Fibroblast of pulmonary artery (primary cell): ENCODE measurements around the gene CBLN3.
A peak's percentile ranks its signal among the peaks of the same experiment; 100 is the strongest.

ENCODE experiments used
- DNase-seq: peaks from one replicate; pipeline ENCODE4 v3.0.0-alpha.2; 2010; ENCODE audit warnings: low read depth
- H3K4me3 ChIP-seq: replicated peaks from 2 replicates; pipeline ENCODE4 v1.5.1; 2011; ENCODE audit warnings: low read depth, mild to moderate bottlenecking, control low read depth, low read length, moderate library complexity
- TF ChIP-seq, protein P1 (sequence below): IDR thresholded peaks from 2 replicates; pipeline ENCODE4 v1.5.1; 2011; ENCODE audit warnings: mild to moderate bottlenecking, control low read depth, low read length, inconsistent platforms; ENCODE audit errors: missing control alignments

The CBLN3 gene

DNA sequence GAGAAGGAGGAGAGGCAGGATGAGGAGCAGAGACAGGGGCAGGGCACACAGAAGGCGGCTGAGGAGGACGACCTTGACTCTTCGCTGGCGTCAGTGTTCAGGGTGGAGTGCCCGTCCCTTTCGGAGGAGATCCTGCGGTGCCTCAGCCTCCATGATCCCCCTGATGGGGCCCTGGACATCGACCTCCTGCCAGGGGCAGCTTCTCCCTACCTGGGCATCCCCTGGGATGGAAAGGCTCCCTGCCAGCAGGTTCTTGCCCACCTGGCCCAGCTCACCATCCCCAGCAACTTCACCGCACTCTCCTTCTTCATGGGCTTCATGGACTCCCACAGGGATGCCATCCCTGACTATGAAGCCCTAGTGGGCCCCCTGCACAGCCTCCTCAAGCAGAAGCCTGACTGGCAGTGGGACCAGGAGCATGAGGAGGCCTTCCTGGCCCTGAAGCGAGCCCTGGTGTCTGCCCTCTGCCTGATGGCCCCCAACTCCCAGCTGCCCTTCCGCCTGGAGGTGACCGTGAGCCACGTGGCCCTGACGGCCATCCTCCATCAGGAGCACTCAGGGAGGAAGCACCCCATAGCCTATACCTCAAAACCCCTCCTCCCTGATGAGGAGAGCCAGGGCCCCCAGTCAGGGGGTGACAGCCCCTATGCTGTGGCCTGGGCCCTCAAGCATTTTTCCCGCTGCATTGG is 14.6 kb downstream of the CBLN3 start:
- no peak overlapping the region for H3K4me3 ChIP-seq
- no peak for DNase-seq
- TF ChIP-seq, protein P1, sequence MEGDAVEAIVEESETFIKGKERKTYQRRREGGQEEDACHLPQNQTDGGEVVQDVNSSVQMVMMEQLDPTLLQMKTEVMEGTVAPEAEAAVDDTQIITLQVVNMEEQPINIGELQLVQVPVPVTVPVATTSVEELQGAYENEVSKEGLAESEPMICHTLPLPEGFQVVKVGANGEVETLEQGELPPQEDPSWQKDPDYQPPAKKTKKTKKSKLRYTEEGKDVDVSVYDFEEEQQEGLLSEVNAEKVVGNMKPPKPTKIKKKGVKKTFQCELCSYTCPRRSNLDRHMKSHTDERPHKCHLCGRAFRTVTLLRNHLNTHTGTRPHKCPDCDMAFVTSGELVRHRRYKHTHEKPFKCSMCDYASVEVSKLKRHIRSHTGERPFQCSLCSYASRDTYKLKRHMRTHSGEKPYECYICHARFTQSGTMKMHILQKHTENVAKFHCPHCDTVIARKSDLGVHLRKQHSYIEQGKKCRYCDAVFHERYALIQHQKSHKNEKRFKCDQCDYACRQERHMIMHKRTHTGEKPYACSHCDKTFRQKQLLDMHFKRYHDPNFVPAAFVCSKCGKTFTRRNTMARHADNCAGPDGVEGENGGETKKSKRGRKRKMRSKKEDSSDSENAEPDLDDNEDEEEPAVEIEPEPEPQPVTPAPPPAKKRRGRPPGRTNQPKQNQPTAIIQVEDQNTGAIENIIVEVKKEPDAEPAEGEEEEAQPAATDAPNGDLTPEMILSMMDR, result no peak

DNA sequence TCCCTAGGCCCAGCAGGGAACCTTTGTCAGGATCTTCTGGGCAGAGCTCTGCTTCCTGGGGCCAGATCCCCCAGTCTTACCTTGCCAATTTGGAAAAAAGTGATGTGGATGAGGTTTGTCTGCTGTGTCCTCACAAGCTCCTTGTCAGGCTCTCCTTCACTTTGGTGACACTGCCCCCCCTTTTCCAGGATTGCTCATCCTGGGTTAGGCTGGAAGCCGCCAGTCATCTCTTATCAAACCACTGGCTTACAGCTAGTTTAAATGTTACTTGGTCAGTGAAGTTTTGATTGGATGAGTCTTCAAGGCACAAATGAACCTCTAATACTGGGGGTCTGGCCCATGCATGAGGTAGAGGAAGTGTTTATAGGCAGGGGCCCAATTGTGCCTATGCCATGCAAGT is 15.4 kb downstream of the CBLN3 start:
- DNase-seq, result no peak
- H3K4me3 ChIP-seq, result no peak overlapping the region
- TF ChIP-seq, protein P1, result no peak

DNA sequence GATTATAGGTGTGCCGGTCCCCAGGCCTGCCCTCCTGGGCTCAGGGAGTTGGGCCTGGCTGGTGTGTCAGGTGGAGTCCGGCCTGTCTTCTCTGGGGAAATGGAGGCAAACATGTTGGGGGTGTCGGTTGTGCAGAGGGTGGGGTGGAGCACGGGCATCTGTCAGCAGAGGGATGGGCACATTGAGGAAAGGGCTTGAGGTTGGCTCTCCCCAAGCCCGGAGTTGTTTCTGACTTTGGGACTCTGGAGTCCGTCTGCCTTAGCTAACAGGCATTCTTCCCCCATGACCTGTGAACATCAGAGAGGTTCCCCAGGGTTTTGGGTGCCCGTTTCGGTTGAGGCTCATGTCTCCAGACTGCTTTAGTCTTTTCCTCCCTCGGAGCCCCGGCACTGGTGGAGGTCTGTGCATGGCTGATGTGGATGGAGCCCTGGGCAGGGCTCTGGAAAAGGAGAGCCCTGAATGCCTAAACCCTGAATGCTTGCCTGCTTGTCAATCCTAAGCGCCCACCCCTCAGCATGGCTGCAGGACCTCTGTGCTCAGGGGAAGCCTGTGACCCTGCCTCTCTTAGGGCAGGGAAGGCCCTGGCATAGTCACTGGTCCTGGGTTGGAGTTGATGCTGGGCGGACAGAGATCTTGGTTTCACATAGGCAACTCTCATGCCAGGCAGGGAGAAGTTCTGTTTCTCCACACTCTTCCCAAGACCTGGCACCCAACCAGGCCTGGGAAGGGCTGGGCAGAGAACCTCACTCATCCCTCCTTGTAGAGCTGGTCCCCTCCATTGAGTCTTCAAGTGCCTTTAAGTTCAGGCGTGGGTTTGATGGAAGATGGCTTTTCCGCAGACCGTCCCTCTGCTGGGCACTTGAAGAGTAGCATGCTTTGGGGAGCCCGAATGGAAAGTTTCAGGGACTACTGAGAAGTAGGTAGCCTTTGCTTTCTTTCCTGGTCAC is 17.8 kb downstream of the CBLN3 start:
- peak; percentile 79 for DNase-seq
- H3K4me3 ChIP-seq, result no peak overlapping the region
- TF ChIP-seq, protein P1, result peak; percentile 82

DNA sequence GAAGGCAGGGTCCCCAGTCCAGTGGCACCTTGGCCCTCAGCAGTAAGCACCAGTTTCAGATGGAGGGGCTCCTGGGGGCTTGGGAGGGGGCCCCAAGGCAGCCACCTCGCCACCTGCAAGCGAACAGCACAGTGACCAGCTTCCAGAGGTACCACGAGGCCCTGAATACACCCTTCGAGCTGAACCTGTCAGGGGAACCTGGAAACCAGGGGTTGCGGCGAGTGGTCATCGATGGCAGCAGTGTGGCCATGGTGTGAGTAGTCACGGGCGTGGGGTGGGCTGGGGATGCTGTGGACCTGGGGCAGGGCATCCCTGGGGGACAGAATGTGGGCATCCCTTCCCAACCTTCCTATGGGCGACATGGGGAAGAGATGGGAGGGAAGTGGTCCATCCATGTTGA is 19.5 kb downstream of the CBLN3 start:
- TF ChIP-seq, protein P1, result no peak

DNA sequence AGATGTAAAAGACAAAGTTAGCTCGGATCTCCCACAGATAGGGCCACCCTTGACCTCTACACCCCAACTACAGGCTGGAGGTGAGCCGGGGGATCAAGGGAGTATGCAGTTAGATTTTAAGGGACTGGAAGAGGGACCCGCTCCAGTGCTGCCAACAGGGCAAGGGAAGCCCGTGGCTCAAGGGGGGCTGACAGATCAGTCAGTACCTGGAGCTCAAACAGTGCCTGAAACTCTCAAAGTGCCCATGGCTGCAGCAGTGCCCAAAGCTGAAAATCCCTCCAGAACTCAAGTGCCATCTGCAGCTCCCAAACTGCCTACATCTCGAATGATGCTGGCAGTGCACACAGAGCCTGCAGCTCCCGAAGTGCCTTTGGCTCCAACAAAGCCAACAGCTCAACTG is 20.3 kb downstream of the CBLN3 start:
- DNase-seq, result no peak
- TF ChIP-seq, protein P1, result no peak
- no peak overlapping the region for H3K4me3 ChIP-seq

More for the DNA sequence above, 19.5 kb downstream of the CBLN3 start:
- no peak for DNase-seq
- no peak overlapping the region for H3K4me3 ChIP-seq

DNA sequence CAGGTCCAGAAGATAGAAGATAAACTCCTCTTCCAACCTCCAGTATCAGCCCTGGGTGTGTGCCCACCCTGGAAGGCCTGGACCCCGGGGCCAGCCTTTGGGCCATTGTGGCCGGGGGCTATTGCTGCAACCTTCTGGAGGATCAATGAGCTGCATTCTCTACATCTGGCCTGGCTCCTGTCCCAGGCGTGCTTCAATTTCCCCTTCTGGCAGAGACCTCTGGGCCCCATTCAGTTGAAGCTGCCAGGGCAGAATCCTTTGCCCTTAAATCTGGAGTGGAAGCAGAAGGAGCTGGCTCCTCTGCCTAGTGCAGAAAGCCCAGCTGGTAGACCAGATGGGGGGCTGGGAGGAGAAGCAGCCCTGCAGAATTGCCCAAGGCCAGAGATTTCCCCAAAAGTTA is 20.7 kb downstream of the CBLN3 start:
- TF ChIP-seq, protein P1, result no peak
- H3K4me3 ChIP-seq, result no peak overlapping the region
- DNase-seq, result no peak
